Keratinocyte (primary cell): ENCODE data around the gene THAP2.

Experiments used
- CTCF ChIP-seq, 3 experiments: IDR thresholded peaks in 1 of 3; conservative IDR thresholded peaks in 1 of 3; optimal IDR thresholded peaks in 1 of 3; 2 replicates in 2 of 3; 3 replicates in 1 of 3; pipeline versions ENCODE3 to v1.5.1; 2011; ENCODE audit warnings: low read length in 3 of 3, mild to moderate bottlenecking in 3 of 3, moderate library complexity in 2 of 3, control low read depth in 1 of 3, inconsistent platforms in 1 of 3; ENCODE audit not compliant: insufficient read depth in 2 of 3; ENCODE audit errors: extremely low read depth in 1 of 3
- EZH2 ChIP-seq: IDR thresholded peaks from one replicate; pipeline ENCODE4 v1.6.1; 2012; ENCODE audit warnings: inconsistent platforms, mild to moderate bottlenecking, low read length, moderate library complexity

- TF ChIP-seq CTCF (optimal IDR thresholded peaks at IDR 0.05 in 1 of 3, IDR thresholded peaks at IDR 0.05 in 1 of 3, conservative IDR thresholded peaks at IDR 0.05 in 1 of 3; ENCODE audit: extremely low read depth in 1 of 3, insufficient read depth in 2 of 3, low read length in 3 of 3) (no peak), EZH2 (no peak)
These were observed 42.2 kb upstream of the THAP2 start for GRCh38 chr12:71621938-71622337.
